H9 (cell line): ENCODE measurements around the gene JPT2. TPM values are rescaled to one million over a fixed set of nuclear protein-coding genes. Genes with fewer than 3 reads are reported as not detected.
A peak's percentile ranks its signal among the peaks of the same experiment; 100 is the strongest.

ENCODE experiments used
- DNase-seq: peaks from one replicate; pipeline ENCODE4 v3.0.0-alpha.2; 2017
- H2AFZ ChIP-seq: one replicate; pipeline ENCODE4 v1.6.1; 2013; ENCODE audit warnings: mild to moderate bottlenecking, low read length, control low read depth, moderate library complexity
- H2AK5ac ChIP-seq: 2 replicates; pipeline ENCODE4 v1.6.1; 2013; ENCODE audit warnings: low read length, control low read depth, mixed read lengths; ENCODE audit not compliant: insufficient read length
- H2BK120ac ChIP-seq: one replicate; pipeline ENCODE4 v1.6.1; 2013; ENCODE audit warnings: low read depth, mild to moderate bottlenecking, low read length, control low read depth, inconsistent platforms; ENCODE audit not compliant: poor library complexity, severe bottlenecking
- H2BK12ac ChIP-seq: 2 replicates; pipeline ENCODE4 v1.6.1; 2013; ENCODE audit warnings: low read length, control low read depth, mixed read lengths, low read depth; ENCODE audit not compliant: insufficient read length
- H2BK15ac ChIP-seq: 2 replicates; pipeline ENCODE4 v1.6.1; 2013; ENCODE audit warnings: low read depth, low read length, control low read depth
- H2BK20ac ChIP-seq: one replicate; pipeline ENCODE4 v1.6.1; 2013; ENCODE audit warnings: low read depth, mild to moderate bottlenecking, low read length, control low read depth, inconsistent platforms; ENCODE audit not compliant: poor library complexity, severe bottlenecking
- H2BK5ac ChIP-seq: 2 replicates; pipeline ENCODE4 v1.6.1; 2013; ENCODE audit warnings: low read length, control low read depth, mixed read lengths; ENCODE audit not compliant: insufficient read length
- H3K14ac ChIP-seq: 2 replicates; pipeline ENCODE4 v1.6.1; 2013; ENCODE audit warnings: low read length, control low read depth; ENCODE audit not compliant: insufficient read depth
- H3K18ac ChIP-seq: 2 replicates; pipeline ENCODE4 v1.6.1; 2013; ENCODE audit warnings: low read depth, mild to moderate bottlenecking, mixed read lengths, low read length, control low read depth; ENCODE audit not compliant: insufficient read length
- H3K23ac ChIP-seq: 2 replicates; pipeline ENCODE4 v1.6.1; 2013; ENCODE audit warnings: low read length, control low read depth, mixed read lengths, low read depth; ENCODE audit not compliant: insufficient read length
- H3K23me2 ChIP-seq: 2 replicates; pipeline ENCODE4 v1.6.1; 2013; ENCODE audit warnings: low read depth, mild to moderate bottlenecking, mixed read lengths, low read length, control low read depth; ENCODE audit not compliant: insufficient read length, poor library complexity, severe bottlenecking
- H3K27ac ChIP-seq: 2 replicates; pipeline ENCODE4 v1.5.1; 2013; ENCODE audit warnings: low read length, control low read depth, mixed read lengths, low read depth; ENCODE audit not compliant: insufficient read length
- H3K27me3 ChIP-seq: 2 replicates; pipeline ENCODE4 v1.6.1; 2013; ENCODE audit warnings: low read length, control low read depth, inconsistent platforms; ENCODE audit not compliant: insufficient read depth
- H3K4ac ChIP-seq: 2 replicates; pipeline ENCODE4 v1.6.1; 2013; ENCODE audit warnings: low read depth, mild to moderate bottlenecking, control low read depth, inconsistent platforms, low read length, moderate library complexity
- H3K4me1 ChIP-seq: 2 replicates; pipeline ENCODE4 v1.6.1; 2013; ENCODE audit warnings: low read length, control low read depth, inconsistent platforms; ENCODE audit not compliant: insufficient read depth
- H3K4me2 ChIP-seq: 2 replicates; pipeline ENCODE4 v1.6.1; 2013; ENCODE audit warnings: low read length, control low read depth, mixed read lengths; ENCODE audit not compliant: insufficient read length, insufficient read depth
- H3K56ac ChIP-seq: 2 replicates; pipeline ENCODE4 v1.6.1; 2013; ENCODE audit warnings: low read depth, mild to moderate bottlenecking, mixed read lengths, low read length, control low read depth; ENCODE audit not compliant: insufficient read length
- H3K79me1 ChIP-seq: 2 replicates; pipeline ENCODE4 v1.6.1; 2013; ENCODE audit warnings: low read depth, mild to moderate bottlenecking, moderate library complexity, low read length, control low read depth, inconsistent platforms; ENCODE audit not compliant: insufficient read depth, poor library complexity, severe bottlenecking
- H3K79me2 ChIP-seq: 2 replicates; pipeline ENCODE4 v1.6.1; 2013; ENCODE audit warnings: low read length, control low read depth, inconsistent platforms; ENCODE audit not compliant: insufficient read depth
- H3K9ac ChIP-seq: 2 replicates; pipeline ENCODE4 v1.6.1; 2013; ENCODE audit warnings: low read length, control low read depth, mixed read lengths; ENCODE audit not compliant: insufficient read length; ENCODE audit errors: extremely low read depth
- H3K9me3 ChIP-seq: one replicate; pipeline ENCODE4 v1.6.1; 2013; ENCODE audit warnings: low read depth, low read length, inconsistent platforms; ENCODE audit not compliant: control insufficient read depth
- H3T11ph ChIP-seq: one replicate; pipeline ENCODE4 v1.6.1; 2013; ENCODE audit warnings: mild to moderate bottlenecking, low read length, control low read depth, inconsistent platforms
- H4K20me1 ChIP-seq: one replicate; pipeline ENCODE4 v1.6.1; 2013; ENCODE audit not compliant: control insufficient read depth, insufficient read length, insufficient read depth
- H4K5ac ChIP-seq: 2 replicates; pipeline ENCODE4 v1.6.1; 2013; ENCODE audit warnings: low read depth, mild to moderate bottlenecking, mixed read lengths, low read length, control low read depth; ENCODE audit not compliant: insufficient read length
- H4K8ac ChIP-seq: replicated peaks from 2 replicates; pipeline ENCODE4 v1.6.1; 2013; ENCODE audit warnings: low read length, control low read depth, mixed read lengths, low read depth; ENCODE audit not compliant: insufficient read length
- H4K91ac ChIP-seq: 2 replicates; pipeline ENCODE4 v1.6.1; 2013; ENCODE audit warnings: low read depth, mild to moderate bottlenecking, moderate library complexity, mixed read lengths, low read length, control low read depth; ENCODE audit not compliant: insufficient read length
- H3K27ac Mint-ChIP-seq, 3 experiments: 2 replicates in 2 of 3; 3 replicates in 1 of 3; pipeline ENCODE4 v1.8.0; 2020 to 2021; ENCODE audit warnings: mixed read lengths in 3 of 3, mild to moderate bottlenecking in 1 of 3, moderate library complexity in 1 of 3
- H3K27me3 Mint-ChIP-seq: 2 replicates; pipeline ENCODE4 v1.8.0; 2021; ENCODE audit warnings: low read depth, mild to moderate bottlenecking, moderate library complexity, mixed read lengths
- H3K36me3 Mint-ChIP-seq, 3 experiments: 2 replicates in 2 of 3; 3 replicates in 1 of 3; pipeline ENCODE4 v1.8.0; 2020 to 2021; ENCODE audit warnings: low read depth in 3 of 3, mixed read lengths in 3 of 3; ENCODE audit not compliant: insufficient read depth in 1 of 3
- H3K4me1 Mint-ChIP-seq, 2 experiments: 2 replicates each; pipeline ENCODE4 v1.8.0; 2020; ENCODE audit warnings: mixed read lengths in 2 of 2
- H3K4me3 Mint-ChIP-seq, 2 experiments: 2 replicates in 1 of 2; 3 replicates in 1 of 2; pipeline ENCODE4 v1.8.0; 2020 to 2021; ENCODE audit warnings: mild to moderate bottlenecking in 2 of 2, mixed read lengths in 2 of 2, moderate library complexity in 1 of 2
- H3K9me3 Mint-ChIP-seq, 2 experiments: 2 replicates in 1 of 2; 3 replicates in 1 of 2; pipeline ENCODE4 v1.8.0; 2020; ENCODE audit warnings: mild to moderate bottlenecking in 2 of 2, mixed read lengths in 2 of 2, moderate library complexity in 1 of 2
- CTCF ChIP-seq: fragments of 200-600 bp; sonication (generic); conservative IDR thresholded peaks from 3 replicates; pipeline ENCODE4 v1.8.0; 2021; ENCODE audit warnings: antibody characterized with exemption, mild to moderate bottlenecking
- WGBS: extraction: QIAGEN DNeasy Blood & Tissue Kit; methylation state at CpG from one replicate; pipeline ENCODE4 v1.1.7; 2013; ENCODE audit warnings: missing lambda C conversion rate, low lambda C conversion rate, mixed read lengths; ENCODE audit not compliant: insufficient read length; ENCODE audit errors: extremely low coverage; 5-methylcytosine and 5-hydroxymethylcytosine counted together
- total RNA-seq: library from RNA; stranded (reverse); gene quantifications from 2 replicates; pipeline ENCODE4 v1.2.1, GENCODE V29; 2021

The JPT2 gene
- total RNA-seq, 1 experiment from 2014 or later, result 206 TPM

GRCh38 chr16:1669698-1670097 lies 8.4 kb upstream of the JPT2 start:
- no peak for TF ChIP-seq CTCF
- H3K4me1 ChIP-seq, result no peaks in the 10 kb centered on the region
- DNase-seq, result no peak
- WGBS, result no CpG with 5 or more reads among the region's 7 CpGs
- no peak overlapping the region for H2AFZ ChIP-seq
- Mint-ChIP-seq H3K9me3 (no peaks in the 10 kb centered on the region; a peak in 1 of 5 replicates), H3K27ac (0 out of 7 replicates have a peak overlapping the region, but pooled peaks of 1 of the 3 experiments have one; percentile 57), H3K36me3 (peaks cover 44 to 97% (median 83%) of the 10 kb centered on the region in 3 experiments; a peak in 6 of 7 replicates), H3K4me3 (no peak overlapping the region), H3K4me1 (no peaks in the 10 kb centered on the region), H3K27me3 (no peaks in the 10 kb centered on the region)
- H3K79me1 ChIP-seq, result no peaks in the 10 kb centered on the region
- no peak overlapping the region for H3K23ac ChIP-seq
- H4K8ac ChIP-seq, result no peak overlapping the region
- no peaks in the 10 kb centered on the region for H3K23me2 ChIP-seq
- no peaks in the 10 kb centered on the region for H3K9me3 ChIP-seq
- H3K4me2 ChIP-seq, result no peak overlapping the region
- H4K20me1 ChIP-seq, result no peaks in the 10 kb centered on the region
- no peak overlapping the region for H3K4ac ChIP-seq
- no peak overlapping the region for H2BK12ac ChIP-seq
- H2BK5ac ChIP-seq, result no peak overlapping the region
- no peak overlapping the region for H3K27ac ChIP-seq
- H3K18ac ChIP-seq, result no peak overlapping the region
- no peaks in the 10 kb centered on the region for H3K27me3 ChIP-seq
- no peak overlapping the region for H3K9ac ChIP-seq
- H3K14ac ChIP-seq, result no peak overlapping the region
- H3K79me2 ChIP-seq, result no peaks in the 10 kb centered on the region
- no peak overlapping the region for H4K91ac ChIP-seq
- H2BK20ac ChIP-seq, result no peak overlapping the region
- H4K5ac ChIP-seq, result no peak overlapping the region
- no peak overlapping the region for H3K56ac ChIP-seq
- H2BK15ac ChIP-seq, result no peak overlapping the region
- no peak overlapping the region for H3T11ph ChIP-seq
- H2BK120ac ChIP-seq, result no peak overlapping the region
- no peak overlapping the region for H2AK5ac ChIP-seq
